Muscle layer of duodenum (tissue), 2 donors: Measurements from ENCODE around the gene FBLN1.
"Not testable (repeated sequence)": the region's sequence is repeated elsewhere in the genome, so short reads cannot be mapped to it uniquely, and the experiment has no call there.

Experiments used
- H3K27ac ChIP-seq: one replicate; pipeline ENCODE4 v1.7.0; 2013; ENCODE audit warnings: mild to moderate bottlenecking, low read length
- H3K27me3 ChIP-seq: one replicate; pipeline ENCODE4 v1.7.0; 2013; ENCODE audit warnings: low read depth, mild to moderate bottlenecking, control low read depth, low read length
- H3K36me3 ChIP-seq, 2 donors: one replicate each; pipeline ENCODE4 v1.7.0; 2013; ENCODE audit warnings: low read length in 2 of 2, control low read depth in 1 of 2, mild to moderate bottlenecking in 1 of 2; ENCODE audit not compliant: insufficient read depth in 2 of 2, control insufficient read depth in 1 of 2
- H3K4me1 ChIP-seq, 2 donors: one replicate each; pipeline ENCODE4 v1.7.0; 2013; ENCODE audit warnings: low read length in 2 of 2, mild to moderate bottlenecking in 2 of 2, control low read depth in 1 of 2, moderate library complexity in 1 of 2; ENCODE audit not compliant: insufficient read depth in 2 of 2, control insufficient read depth in 1 of 2
- H3K4me3 ChIP-seq, 2 donors: one replicate each; pipeline ENCODE4 v1.7.0; 2013; ENCODE audit warnings: low read length in 2 of 2, low read depth in 1 of 2, mild to moderate bottlenecking in 1 of 2
- H3K9me3 ChIP-seq, 2 donors: one replicate each; pipeline ENCODE4 v1.7.0; 2013; ENCODE audit warnings: low read length in 2 of 2, control low read depth in 1 of 2, mild to moderate bottlenecking in 1 of 2; ENCODE audit not compliant: control insufficient read depth in 1 of 2
- donor health status: healthy.

Gene FBLN1

GRCh38 chr22:45597460-45598192 is 94.9 kb downstream of the FBLN1 start:
- Histone ChIP-seq H3K36me3 (no peaks in the 10 kb centered on the region), H3K27ac (no peak overlapping the region), H3K9me3 (no peaks in the 10 kb centered on the region), H3K27me3 (no peaks in the 10 kb centered on the region), H3K4me3 (no peak overlapping the region), H3K4me1 (peaks cover 0 to 22% of the 10 kb centered on the region in 2 donors)

DNA sequence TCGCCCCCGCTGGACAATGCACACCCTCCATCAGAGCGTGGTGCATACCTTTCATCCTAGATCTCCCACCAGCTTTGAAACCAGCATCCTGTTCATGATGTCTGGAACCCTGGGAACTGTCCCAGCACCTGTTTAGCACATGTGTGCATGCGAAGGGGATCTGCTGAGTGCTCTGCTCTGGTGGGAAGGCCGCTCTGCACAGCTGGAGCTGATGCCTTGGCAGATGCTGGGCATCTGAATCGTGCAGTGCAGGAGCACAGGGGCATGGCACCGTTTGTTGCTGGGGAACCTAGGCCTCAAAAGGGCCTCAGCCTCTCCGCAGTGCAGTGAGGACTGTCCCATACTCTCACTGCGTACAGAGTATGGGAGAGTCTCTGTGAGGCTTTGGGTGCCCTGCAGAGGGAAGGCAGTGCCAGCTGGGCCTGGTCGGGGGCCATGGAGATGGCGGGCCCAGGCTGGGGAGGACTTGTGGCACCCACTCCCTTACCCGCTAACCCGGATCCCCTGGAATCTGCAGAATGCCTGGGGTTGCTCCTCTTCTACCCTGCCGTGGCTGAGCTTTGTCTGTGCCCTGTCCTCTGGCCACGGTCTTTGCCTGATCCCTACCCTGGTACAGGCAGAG is 96.0 kb downstream of the FBLN1 start:
- no peak overlapping the region for H3K4me3 ChIP-seq
- no peaks in the 10 kb centered on the region for H3K27me3 ChIP-seq
- no peaks in the 10 kb centered on the region for H3K9me3 ChIP-seq
- no peaks in the 10 kb centered on the region for H3K36me3 ChIP-seq
- H3K27ac ChIP-seq, result no peak overlapping the region
- peaks cover 0 to 22% of the 10 kb centered on the region in 2 donors for H3K4me1 ChIP-seq

- Histone ChIP-seq H3K27ac (no peak overlapping the region), H3K36me3 (no peaks in the 10 kb centered on the region), H3K9me3 (no peaks in the 10 kb centered on the region), H3K27me3 (no peaks in the 10 kb centered on the region), H3K4me1 (peaks cover 0 to 22% of the 10 kb centered on the region in 2 donors), H3K4me3 (no peak overlapping the region)
These were observed 97.3 kb downstream of the FBLN1 start for GRCh38 chr22:45599836-45600577.

- no peaks in the 10 kb centered on the region for H3K36me3 ChIP-seq
- no peaks in the 10 kb centered on the region for H3K9me3 ChIP-seq
- H3K27ac ChIP-seq, result no peak overlapping the region
- no peaks in the 10 kb centered on the region for H3K27me3 ChIP-seq
- H3K4me1 ChIP-seq, result peaks cover 0 to 22% of the 10 kb centered on the region in 2 donors
- H3K4me3 ChIP-seq, result no peak overlapping the region
These were observed 98.4 kb downstream of the FBLN1 start for GRCh38 chr22:45600790-45601730.

- H3K27me3 ChIP-seq, result no peaks in the 10 kb centered on the region
- H3K36me3 ChIP-seq, result no peaks in the 10 kb centered on the region
- H3K9me3 ChIP-seq, result no peaks in the 10 kb centered on the region
- peaks cover 0 to 22% of the 10 kb centered on the region in 2 donors for H3K4me1 ChIP-seq
- H3K27ac ChIP-seq, result no peak overlapping the region
- no peak overlapping the region for H3K4me3 ChIP-seq
These were observed 99.5 kb downstream of the FBLN1 start for GRCh38 chr22:45602004-45602733.

GRCh38 chr22:45602824-45603595 is 100.3 kb downstream of the FBLN1 start:
- Histone ChIP-seq H3K27ac (no peak overlapping the region), H3K4me3 (no peak overlapping the region), H3K9me3 (no peaks in the 10 kb centered on the region), H3K27me3 (no peaks in the 10 kb centered on the region), H3K4me1 (peaks cover 0 to 22% of the 10 kb centered on the region in 2 donors), H3K36me3 (no peaks in the 10 kb centered on the region)

DNA sequence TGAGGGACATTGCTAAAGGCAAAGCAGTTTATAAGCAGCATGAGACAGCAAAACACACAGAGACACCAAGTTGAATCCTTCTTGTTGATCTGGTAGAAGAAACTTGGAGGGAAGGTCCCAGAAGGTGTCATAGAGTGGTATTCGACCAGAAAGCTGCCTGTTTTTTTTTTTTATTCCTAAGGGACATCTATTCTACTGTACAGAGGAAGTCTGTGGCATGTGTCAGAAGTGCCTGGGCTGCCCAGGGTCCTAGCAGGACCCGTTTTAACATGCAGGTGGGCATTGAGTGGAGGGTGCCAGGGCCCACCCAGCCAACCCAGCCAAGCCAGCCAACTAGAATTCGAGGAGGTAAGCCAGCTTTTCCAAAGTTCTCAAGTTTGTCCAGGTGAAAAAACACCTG is 100.9 kb downstream of the FBLN1 start:
- no peak overlapping the region for H3K27ac ChIP-seq

GRCh38 chr22:45608045-45608444 is 105.4 kb downstream of the FBLN1 start:
- H3K36me3 ChIP-seq, H3K27ac ChIP-seq, H3K4me3 ChIP-seq, H3K9me3 ChIP-seq, H3K27me3 ChIP-seq, H3K4me1 ChIP-seq: not testable (repeated sequence)

More for the DNA sequence above, 100.9 kb downstream of the FBLN1 start:
- Histone ChIP-seq H3K9me3 (no peaks in the 10 kb centered on the region), H3K4me1 (peaks cover 0 to 18% of the 10 kb centered on the region in 2 donors), H3K27me3 (no peaks in the 10 kb centered on the region), H3K36me3 (no peaks in the 10 kb centered on the region), H3K4me3 (no peak overlapping the region)

DNA sequence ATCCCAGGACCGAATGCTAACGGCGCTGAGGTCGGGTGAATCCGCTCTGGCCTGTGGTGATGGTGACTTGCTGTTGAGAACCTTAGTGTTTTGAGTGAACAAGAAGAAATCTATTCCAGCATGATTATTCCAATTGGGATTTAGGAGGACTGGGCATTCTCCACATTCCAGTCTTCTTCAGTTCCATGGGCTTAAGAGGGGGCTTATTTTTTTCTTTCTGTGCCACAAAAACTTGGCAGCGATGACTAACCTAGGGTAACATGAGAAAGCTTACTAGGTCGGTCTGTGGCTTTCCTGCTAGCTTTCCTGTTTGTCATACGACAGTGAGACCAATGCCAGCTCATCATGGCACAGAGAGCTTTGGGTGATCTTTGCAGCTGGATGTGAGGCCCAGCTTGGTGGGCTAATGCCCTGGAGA is 106.1 kb downstream of the FBLN1 start:
- Histone ChIP-seq H3K4me3 (no peak overlapping the region), H3K9me3 (no peaks in the 10 kb centered on the region), H3K4me1 (no peaks in the 10 kb centered on the region), H3K27ac (no peak overlapping the region), H3K27me3 (no peaks in the 10 kb centered on the region), H3K36me3 (no peaks in the 10 kb centered on the region)

- no peak overlapping the region for H3K4me3 ChIP-seq
- H3K36me3 ChIP-seq, result no peaks in the 10 kb centered on the region
- H3K27me3 ChIP-seq, result no peaks in the 10 kb centered on the region
- H3K4me1 ChIP-seq, result no peaks in the 10 kb centered on the region
- H3K9me3 ChIP-seq, result no peaks in the 10 kb centered on the region
- no peak overlapping the region for H3K27ac ChIP-seq
These were observed 109.8 kb downstream of the FBLN1 start for GRCh38 chr22:45612451-45612901.
